ENCODE data around the gene UGT1A9. TPM values are rescaled to one million over a fixed set of nuclear protein-coding genes. Genes with fewer than 3 reads are reported as not detected.

The UGT1A9 gene
- total RNA-seq, 1 donor from 2014 or later = 1.3 TPM

GRCh38 chr2:233816771-233817170 lies 145.1 kb downstream of the UGT1A9 start:
- no peak for DNase-seq (ENCODE audit: low spot score)

- no peak for DNase-seq (ENCODE audit: low spot score)
Observed at GRCh38 chr2:233817361-233817911, 145.7 kb downstream of the UGT1A9 start.

- DNase-seq (ENCODE audit: low spot score) = no peak
Observed at GRCh38 chr2:233817995-233818638, 146.4 kb downstream of the UGT1A9 start.

GRCh38 chr2:233818639-233819621 lies 147.2 kb downstream of the UGT1A9 start:
- DNase-seq (ENCODE audit: low spot score) = no peak

- no peak for DNase-seq (ENCODE audit: low spot score)
Observed at GRCh38 chr2:233819884-233820773, 148.4 kb downstream of the UGT1A9 start.

- no peak for DNase-seq (ENCODE audit: low spot score)
Observed at GRCh38 chr2:233820774-233821105, 149.0 kb downstream of the UGT1A9 start.

- DNase-seq (ENCODE audit: low spot score) = no peak
Observed at GRCh38 chr2:233821196-233821595, 149.5 kb downstream of the UGT1A9 start.

GRCh38 chr2:233821709-233822100 lies 150.0 kb downstream of the UGT1A9 start:
- no peak for DNase-seq (ENCODE audit: low spot score)

GRCh38 chr2:233822101-233822771 lies 150.5 kb downstream of the UGT1A9 start:
- no peak for DNase-seq (ENCODE audit: low spot score)

Other genes with a start within 250 kb of the UGT1A9 start
- gene USP40, start 105.1 kb upstream of the UGT1A9 start, total RNA-seq = 48.1 TPM
- gene UGT1A8, start 54.3 kb upstream of the UGT1A9 start, total RNA-seq = 26.4 TPM
- 47.5 TPM for gene UGT1A10, start 35.5 kb upstream of the UGT1A9 start, total RNA-seq
- gene UGT1A7, start 10.0 kb downstream of the UGT1A9 start, total RNA-seq = 2.2 TPM
- 6.3 TPM for gene UGT1A6, start 21.0 kb downstream of the UGT1A9 start, total RNA-seq
- gene UGT1A5, start 41.0 kb downstream of the UGT1A9 start, total RNA-seq = 2.0 TPM
- 5.2 TPM for gene UGT1A4, start 46.8 kb downstream of the UGT1A9 start, total RNA-seq
- gene UGT1A3, start 57.1 kb downstream of the UGT1A9 start, total RNA-seq = 0.86 TPM
- 2.6 TPM for gene UGT1A1, start 88.4 kb downstream of the UGT1A9 start, total RNA-seq
- 1.2 TPM for gene MROH2A, start 106.4 kb downstream of the UGT1A9 start, total RNA-seq
- gene HJURP, start 182.6 kb downstream of the UGT1A9 start, total RNA-seq = 1.9 TPM
- 0.12 TPM for gene TRPM8, start 245.5 kb downstream of the UGT1A9 start, total RNA-seq

All from mucosa of gallbladder (tissue), 1 donor.